IMR-90 (cell line): ENCODE data around the gene DCHS2. TPM values are rescaled to one million over a fixed set of nuclear protein-coding genes. Genes with fewer than 3 reads are reported as not detected.

Experiments
- ATAC-seq: fragments of 200-7000 bp; cut with Tn5 transposase; 2 replicates; pipeline ENCODE4 v1.9.1; 2020; ENCODE audit warnings: low read depth, mild to moderate bottlenecking, moderate library complexity
- BruUV-seq: library from RNA; stranded (reverse); fragments of 400-500 nt; replicated peaks from 2 replicates; lab custom pipeline; 2021; lab: Mats Ljungman, UMichigan
- CTCF ChIA-PET: fragments of 300-600 bp; formaldehyde crosslinking; extraction: SDS; loops from one replicate; lab custom pipeline; 2021; ENCODE audit warnings: antibody characterized with exemption; lab: Yijun Ruan, JAX
- POLR2A ChIA-PET: fragments of 300-600 bp; sonication (Branson Sonifier 250); formaldehyde crosslinking; loops from one replicate; lab custom pipeline; 2022; ENCODE audit warnings: antibody characterized with exemption; ENCODE audit not compliant: unreplicated experiment; lab: Charles Lee
- DNase-seq: peaks from one replicate; pipeline ENCODE4 v3.0.0; 2013
- H2AFZ ChIP-seq: replicated peaks from 2 replicates; pipeline ENCODE3; 2013; ENCODE audit warnings: low read length, mild to moderate bottlenecking; ENCODE audit not compliant: poor library complexity
- H2AK5ac ChIP-seq: 2 replicates; pipeline ENCODE4 v1.6.1; 2013; ENCODE audit warnings: low read depth, low read length, inconsistent platforms
- H2AK9ac ChIP-seq: replicated peaks from 2 replicates; pipeline ENCODE3; 2013; ENCODE audit warnings: mild to moderate bottlenecking, low read depth, low read length, moderate library complexity; ENCODE audit not compliant: poor library complexity
- H2BK120ac ChIP-seq: 2 replicates; pipeline ENCODE4 v1.6.1; 2013; ENCODE audit warnings: low read depth, low read length, inconsistent platforms
- H2BK15ac ChIP-seq: 3 replicates; pipeline ENCODE4 v1.6.1; 2013; ENCODE audit warnings: low read depth, low read length, inconsistent platforms
- H2BK20ac ChIP-seq: 2 replicates; pipeline ENCODE4 v1.6.1; 2013; ENCODE audit warnings: low read depth, mild to moderate bottlenecking, inconsistent platforms, low read length, moderate library complexity
- H2BK5ac ChIP-seq: 2 replicates; pipeline ENCODE4 v1.6.1; 2013; ENCODE audit warnings: mild to moderate bottlenecking, low read depth, low read length, inconsistent platforms; ENCODE audit not compliant: poor library complexity, severe bottlenecking
- H3K14ac ChIP-seq: replicated peaks from 2 replicates; pipeline ENCODE4 v1.6.1; 2013; ENCODE audit warnings: low read depth, low read length, inconsistent platforms
- H3K18ac ChIP-seq: 2 replicates; pipeline ENCODE4 v1.6.1; 2013; ENCODE audit warnings: low read depth, low read length, control low read depth
- H3K23ac ChIP-seq: 2 replicates; pipeline ENCODE4 v1.6.1; 2013; ENCODE audit warnings: low read depth, low read length, inconsistent platforms
- H3K27ac ChIP-seq: 2 replicates; pipeline ENCODE4 v1.5.1; 2013; ENCODE audit warnings: mild to moderate bottlenecking, control low read depth, low read length; ENCODE audit not compliant: insufficient read depth
- H3K27me3 ChIP-seq: 2 replicates; pipeline ENCODE4 v1.6.1; 2013; ENCODE audit warnings: low read length; ENCODE audit not compliant: control insufficient read depth, insufficient read depth
- H3K36me3 ChIP-seq: 2 replicates; pipeline ENCODE4 v1.6.1; 2013; ENCODE audit warnings: low read length, mixed read lengths; ENCODE audit not compliant: control insufficient read depth, insufficient read depth
- H3K4ac ChIP-seq: 2 replicates; pipeline ENCODE4 v1.6.1; 2013; ENCODE audit warnings: low read depth, low read length, inconsistent platforms
- H3K4me1 ChIP-seq: 2 replicates; pipeline ENCODE4 v1.6.1; 2013; ENCODE audit warnings: low read length, mixed read lengths; ENCODE audit not compliant: control insufficient read depth, insufficient read depth
- H3K4me2 ChIP-seq: 2 replicates; pipeline ENCODE4 v1.6.1; 2013; ENCODE audit warnings: low read depth, mild to moderate bottlenecking, control low read depth, low read length, moderate library complexity
- H3K4me3 ChIP-seq: 2 replicates; pipeline ENCODE4 v1.5.1; 2013; ENCODE audit warnings: low read depth, mild to moderate bottlenecking, control low read depth, low read length, moderate library complexity; ENCODE audit not compliant: insufficient read depth
- H3K56ac ChIP-seq: 2 replicates; pipeline ENCODE4 v1.6.1; 2013; ENCODE audit warnings: low read length, inconsistent platforms; ENCODE audit not compliant: insufficient read depth; ENCODE audit errors: extremely low read depth
- H3K79me1 ChIP-seq, 2 experiments: 2 replicates each; pipeline ENCODE4 v1.6.1; 2013; ENCODE audit warnings: low read length in 2 of 2, inconsistent platforms in 1 of 2, low read depth in 1 of 2
- H3K9ac ChIP-seq: 2 replicates; pipeline ENCODE4 v1.6.1; 2013; ENCODE audit warnings: low read depth, low read length, control low read depth
- H3K9me1 ChIP-seq: 2 replicates; pipeline ENCODE4 v1.6.1; 2013; ENCODE audit warnings: low read length, inconsistent platforms; ENCODE audit not compliant: insufficient read depth
- H3K9me3 ChIP-seq: 2 replicates; pipeline ENCODE4 v1.6.1; 2013; ENCODE audit warnings: low read length; ENCODE audit not compliant: control insufficient read depth, insufficient read depth
- H4K20me1 ChIP-seq: 2 replicates; pipeline ENCODE4 v1.6.1; 2013; ENCODE audit warnings: low read length, inconsistent platforms; ENCODE audit not compliant: insufficient read depth
- H4K5ac ChIP-seq: 2 replicates; pipeline ENCODE4 v1.6.1; 2013; ENCODE audit warnings: mild to moderate bottlenecking, low read depth, low read length, control low read depth
- H4K8ac ChIP-seq, 2 experiments: 2 replicates each; pipeline ENCODE4 v1.6.1; 2013; ENCODE audit warnings: low read depth in 2 of 2, low read length in 2 of 2, control low read depth in 1 of 2, inconsistent platforms in 1 of 2
- H4K91ac ChIP-seq: 2 replicates; pipeline ENCODE4 v1.6.1; 2013; ENCODE audit warnings: low read depth, low read length, inconsistent platforms; ENCODE audit not compliant: insufficient read depth
- BHLHE40 ChIP-seq: fragments of 150-350 bp; IDR thresholded peaks from 2 replicates; pipeline ENCODE4 v1.6.1; 2016; ENCODE audit warnings: mild to moderate bottlenecking, low read depth, low read length
- CEBPB ChIP-seq: IDR thresholded peaks from 2 replicates; pipeline ENCODE4 v1.6.1; 2012; ENCODE audit warnings: low read depth, low read length, improper control_type of control experiment
- CHD1 ChIP-seq: IDR thresholded peaks from 2 replicates; pipeline ENCODE4 v1.6.1; 2012; ENCODE audit warnings: low read depth, low read length, improper control_type of control experiment
- FOS ChIP-seq: fragments of 150-350 bp; IDR thresholded peaks from 2 replicates; pipeline ENCODE4 v1.6.1; 2016; ENCODE audit warnings: low read depth, low read length
- MAFK ChIP-seq: IDR thresholded peaks from 2 replicates; pipeline ENCODE4 v1.6.1; 2012; ENCODE audit warnings: low read depth, low read length, improper control_type of control experiment
- MAZ ChIP-seq: IDR thresholded peaks from 2 replicates; pipeline ENCODE4 v1.6.1; 2012; ENCODE audit warnings: low read depth, mild to moderate bottlenecking, low read length, improper control_type of control experiment, moderate library complexity, borderline replicate concordance
- NFE2L2 ChIP-seq: fragments of 150-350 bp; IDR thresholded peaks from 2 replicates; pipeline ENCODE4 v1.6.1; 2016; ENCODE audit warnings: low read depth, mild to moderate bottlenecking, low read length
- POLR2A ChIP-seq: IDR thresholded peaks from 2 replicates; pipeline ENCODE4 v1.6.1; 2012; ENCODE audit warnings: mild to moderate bottlenecking, low read depth, low read length
- RAD21 ChIP-seq: IDR thresholded peaks from 2 replicates; pipeline ENCODE4 v1.6.1; 2012; ENCODE audit warnings: low read length, improper control_type of control experiment
- RCOR1 ChIP-seq: IDR thresholded peaks from 2 replicates; pipeline ENCODE4 v1.6.1; 2012; ENCODE audit warnings: mild to moderate bottlenecking, low read length, improper control_type of control experiment; ENCODE audit not compliant: insufficient replicate concordance
- RFX5 ChIP-seq: IDR thresholded peaks from 2 replicates; pipeline ENCODE4 v1.8.0; 2012; ENCODE audit warnings: low read depth, mild to moderate bottlenecking, low read length, moderate library complexity
- SMC3 ChIP-seq: fragments of 150-350 bp; IDR thresholded peaks from 2 replicates; pipeline ENCODE4 v1.6.1; 2016; ENCODE audit warnings: low read depth, mild to moderate bottlenecking, antibody characterized with exemption, low read length, moderate library complexity
- dilution Hi-C: fragments of 300-500 bp; cut with HindIII; formaldehyde crosslinking; loops from one replicate; pipeline ENCODE4 v1.14.3; 2018; ENCODE audit warnings: low sequenced_read_pairs; ENCODE audit not compliant: unreplicated experiment
- in situ Hi-C: fragments of 300-500 bp; cut with MboI; formaldehyde crosslinking; loops from 3 replicates; pipeline ENCODE4 v1.14.3; 2019; ENCODE audit warnings: low sequenced_read_pairs, inconsistent platforms, mixed read lengths
- intact Hi-C: fragments of 100-400 bp; cut with micrococcal nuclease; formaldehyde crosslinking; loops from 2 replicates; pipeline ENCODE4 v1.10.0; 2022
- polyA plus RNA-seq, 3 experiments: library from polyadenylated mRNA; depleted of rRNA; stranded (reverse); fragments of >200 nt; gene quantifications; 2 replicates each; pipeline ENCODE4 v1.2.3, GENCODE V29; 2012; ENCODE audit warnings: low replicate concordance in 1 of 3
- total RNA-seq: library from RNA; depleted of rRNA; stranded (reverse); fragments of >200 nt; gene quantifications from 2 replicates; pipeline ENCODE4 v1.2.3, GENCODE V29; 2012
- TF ChIP-seq, protein P1 (sequence below): fragments of 150-350 bp; IDR thresholded peaks from 2 replicates; pipeline ENCODE4 v1.6.1; 2017; ENCODE audit warnings: mild to moderate bottlenecking, antibody characterized with exemption, low read length, low read depth
- TF ChIP-seq, protein P2 (sequence below): conservative IDR thresholded peaks from 2 replicates; pipeline ENCODE4 v1.5.1; 2012; ENCODE audit warnings: mild to moderate bottlenecking, low read depth, low read length, improper control_type of control experiment

The DCHS2 gene
- total and polyA plus RNA-seq, 2 of the 4 experiments (the other 2 are of a cell fraction) = not detected

DNA sequence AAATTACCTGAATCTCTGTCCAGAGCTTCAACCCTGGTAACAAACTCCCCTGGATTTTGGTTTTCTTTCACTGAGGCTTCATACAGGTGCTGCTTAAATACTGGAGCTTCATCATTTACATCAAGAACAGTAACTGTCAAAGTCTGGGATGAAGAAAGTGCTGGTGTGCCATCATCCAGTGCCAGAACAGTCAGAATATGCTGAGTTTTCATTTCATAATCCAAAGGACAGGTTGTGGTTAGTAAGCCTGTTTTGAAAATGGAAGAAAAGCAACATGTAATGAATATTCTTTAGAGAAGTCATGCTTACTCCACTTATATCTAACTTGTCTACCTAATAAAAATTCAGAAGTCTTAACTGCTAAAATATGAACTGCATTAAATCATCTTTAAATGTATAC, 175.9 kb downstream of the DCHS2 start:
- POLR2A ChIA-PET = no interaction called here
- no peak overlapping the region for H3K14ac ChIP-seq
- dilution Hi-C loops = no loop called here

More for the DNA sequence above, 175.9 kb downstream of the DCHS2 start:
- Histone ChIP-seq H3K4ac (no peak overlapping the region), H3K27ac (no peak overlapping the region), H2AK9ac (no peak overlapping the region), H2BK120ac (no peak overlapping the region), H2BK15ac (no peak overlapping the region), H3K27me3 (no peaks in the 10 kb centered on the region), H2BK20ac (no peak overlapping the region), H2AK5ac (no peak overlapping the region), H4K20me1 (no peaks in the 10 kb centered on the region), H3K4me3 (no peak overlapping the region), H4K5ac (no peak overlapping the region), H3K79me1 (no peaks in the 10 kb centered on the region), H3K56ac (no peak overlapping the region), H2AFZ (no peak overlapping the region), H4K91ac (no peak overlapping the region), H2BK5ac (no peak overlapping the region), H3K4me2 (no peak overlapping the region), H4K8ac (no peak overlapping the region), H3K9me1 (no peaks in the 10 kb centered on the region), H3K4me1 (no peaks in the 10 kb centered on the region), H3K23ac (no peak overlapping the region), H3K9me3 (no peaks in the 10 kb centered on the region), H3K9ac (no peak overlapping the region), H3K36me3 (no peaks in the 10 kb centered on the region), H3K18ac (no peak overlapping the region)
- no peak for TF ChIP-seq MAFK
- TF ChIP-seq RCOR1 = no peak
- TF ChIP-seq POLR2A = no peak
- TF ChIP-seq, protein P1, sequence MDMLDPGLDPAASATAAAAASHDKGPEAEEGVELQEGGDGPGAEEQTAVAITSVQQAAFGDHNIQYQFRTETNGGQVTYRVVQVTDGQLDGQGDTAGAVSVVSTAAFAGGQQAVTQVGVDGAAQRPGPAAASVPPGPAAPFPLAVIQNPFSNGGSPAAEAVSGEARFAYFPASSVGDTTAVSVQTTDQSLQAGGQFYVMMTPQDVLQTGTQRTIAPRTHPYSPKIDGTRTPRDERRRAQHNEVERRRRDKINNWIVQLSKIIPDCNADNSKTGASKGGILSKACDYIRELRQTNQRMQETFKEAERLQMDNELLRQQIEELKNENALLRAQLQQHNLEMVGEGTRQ = no peak
- TF ChIP-seq, protein P2, sequence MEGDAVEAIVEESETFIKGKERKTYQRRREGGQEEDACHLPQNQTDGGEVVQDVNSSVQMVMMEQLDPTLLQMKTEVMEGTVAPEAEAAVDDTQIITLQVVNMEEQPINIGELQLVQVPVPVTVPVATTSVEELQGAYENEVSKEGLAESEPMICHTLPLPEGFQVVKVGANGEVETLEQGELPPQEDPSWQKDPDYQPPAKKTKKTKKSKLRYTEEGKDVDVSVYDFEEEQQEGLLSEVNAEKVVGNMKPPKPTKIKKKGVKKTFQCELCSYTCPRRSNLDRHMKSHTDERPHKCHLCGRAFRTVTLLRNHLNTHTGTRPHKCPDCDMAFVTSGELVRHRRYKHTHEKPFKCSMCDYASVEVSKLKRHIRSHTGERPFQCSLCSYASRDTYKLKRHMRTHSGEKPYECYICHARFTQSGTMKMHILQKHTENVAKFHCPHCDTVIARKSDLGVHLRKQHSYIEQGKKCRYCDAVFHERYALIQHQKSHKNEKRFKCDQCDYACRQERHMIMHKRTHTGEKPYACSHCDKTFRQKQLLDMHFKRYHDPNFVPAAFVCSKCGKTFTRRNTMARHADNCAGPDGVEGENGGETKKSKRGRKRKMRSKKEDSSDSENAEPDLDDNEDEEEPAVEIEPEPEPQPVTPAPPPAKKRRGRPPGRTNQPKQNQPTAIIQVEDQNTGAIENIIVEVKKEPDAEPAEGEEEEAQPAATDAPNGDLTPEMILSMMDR = no peak
- TF ChIP-seq MAZ = no peak
- no peak for TF ChIP-seq CEBPB
- TF ChIP-seq RAD21 = no peak
- no peak for TF ChIP-seq BHLHE40
- TF ChIP-seq RFX5 = no peak
- TF ChIP-seq CHD1 = no peak
- no peak for TF ChIP-seq FOS
- TF ChIP-seq NFE2L2 = no peak
- TF ChIP-seq SMC3 = no peak
- no peak for DNase-seq
- CTCF ChIA-PET = no interaction called here
- in situ Hi-C loops = no loop called here
- BruUV-seq = no TSS peak
- no peak for ATAC-seq
- intact Hi-C loops = no loop called here
